NCI-H1417 (cell line): ENCODE measurements around the gene SUSD2.

Source experiments
- DNase-seq, 3 experiments: peaks; one replicate each; lab custom pipeline; 2025; lab: John Stamatoyannopoulos, UW

The SUSD2 gene

GRCh38 chr22:24153959-24154358 lies 27.3 kb upstream of the SUSD2 start:
- no peak for DNase-seq

GRCh38 chr22:24154826-24155225 lies 26.5 kb upstream of the SUSD2 start:
- DNase-seq = no peak

- peak in 2 of 3 experiments; percentile 21 to 26 for DNase-seq
Observed at GRCh38 chr22:24155627-24156140, 25.6 kb upstream of the SUSD2 start.

- DNase-seq = peak in 2 of 3 experiments; percentile 51 to 62
Observed at GRCh38 chr22:24156141-24156912, 25.0 kb upstream of the SUSD2 start.

GRCh38 chr22:24156913-24157821 lies 24.1 kb upstream of the SUSD2 start:
- DNase-seq = peak; percentile 10 to 87 (median 72)

GRCh38 chr22:24157822-24158135 lies 23.5 kb upstream of the SUSD2 start:
- no peak for DNase-seq

- peak in 1 of 3 experiments; percentile 1 for DNase-seq
Observed at GRCh38 chr22:24159650-24160049, 21.6 kb upstream of the SUSD2 start.

GRCh38 chr22:24160546-24160945 lies 20.7 kb upstream of the SUSD2 start:
- no peak for DNase-seq

- DNase-seq = no peak
Observed at GRCh38 chr22:24161485-24161884, 19.8 kb upstream of the SUSD2 start.

- DNase-seq = no peak
Observed at GRCh38 chr22:24161909-24162308, 19.4 kb upstream of the SUSD2 start.

- no peak for DNase-seq
Observed at GRCh38 chr22:24162436-24162835, 18.9 kb upstream of the SUSD2 start.

- no peak for DNase-seq
Observed at GRCh38 chr22:24164243-24164642, 17.0 kb upstream of the SUSD2 start.

- no peak for DNase-seq
Observed at GRCh38 chr22:24164940-24165339, 16.3 kb upstream of the SUSD2 start.

- DNase-seq = no peak
Observed at GRCh38 chr22:24165673-24166072, 15.6 kb upstream of the SUSD2 start.

GRCh38 chr22:24166811-24167210 lies 14.5 kb upstream of the SUSD2 start:
- DNase-seq = no peak

- no peak for DNase-seq
Observed at GRCh38 chr22:24169439-24170058, 11.7 kb upstream of the SUSD2 start.

GRCh38 chr22:24170188-24170587 lies 11.1 kb upstream of the SUSD2 start:
- DNase-seq = peak in 2 of 3 experiments; percentile 21 to 65

GRCh38 chr22:24170632-24171031 lies 10.7 kb upstream of the SUSD2 start:
- no peak for DNase-seq

- no peak for DNase-seq
Observed at GRCh38 chr22:24171822-24172221, 9.5 kb upstream of the SUSD2 start.

- DNase-seq = peak in 2 of 3 experiments; percentile 3 to 43
Observed at GRCh38 chr22:24175160-24175808, 6.0 kb upstream of the SUSD2 start.

- DNase-seq = no peak
Observed at GRCh38 chr22:24176040-24176439, 5.2 kb upstream of the SUSD2 start.

GRCh38 chr22:24176630-24177029 lies 4.7 kb upstream of the SUSD2 start:
- no peak for DNase-seq
